Left colon (tissue), 2 donors: ENCODE results near the gene IKZF3. TPM values are rescaled to one million over a fixed set of nuclear protein-coding genes. Genes with fewer than 3 reads are reported as not detected.
A peak's percentile ranks its signal among the peaks of the same experiment; 100 is the strongest.
"Not testable (repeated sequence)": the region's sequence is repeated elsewhere in the genome, so short reads cannot be mapped to it uniquely, and the experiment has no call there.

Experiments
- ATAC-seq: fragments of 200-7000 bp; cut with Tn5 transposase; one replicate; pipeline ENCODE4 v1.9.1; 2020; ENCODE audit warnings: mild to moderate bottlenecking, moderate library complexity
- DNase-seq, 2 donors: peaks; one replicate each; pipeline ENCODE4 v3.0.0-alpha.2; 2020
- intact Hi-C, 2 donors: fragments of 100-400 bp; cut with DNase I in 1 of 2; cut with micrococcal nuclease in 1 of 2; formaldehyde crosslinking; loops; one replicate each; pipeline versions ENCODE4 v1.11.2 to v1.14.0; 2022; cut with DNase I, micrococcal nuclease
- total RNA-seq, 2 donors: library from RNA; stranded (reverse); fragmentation: NEBNext Ultra II Directional; extraction: Animal tissue kit (Norgen Biotek cat#: 25700); gene quantifications; one replicate each; pipeline ENCODE4 v1.2.1, GENCODE V29; 2021
- donor health status: DM: no; HTN: no; CAD: no.
- donor health status: DM: yes; HTN: yes; CAD: no.

Gene IKZF3
- total RNA-seq, 2 donors from 2014 or later = 1.7 to 4.9 TPM

DNA sequence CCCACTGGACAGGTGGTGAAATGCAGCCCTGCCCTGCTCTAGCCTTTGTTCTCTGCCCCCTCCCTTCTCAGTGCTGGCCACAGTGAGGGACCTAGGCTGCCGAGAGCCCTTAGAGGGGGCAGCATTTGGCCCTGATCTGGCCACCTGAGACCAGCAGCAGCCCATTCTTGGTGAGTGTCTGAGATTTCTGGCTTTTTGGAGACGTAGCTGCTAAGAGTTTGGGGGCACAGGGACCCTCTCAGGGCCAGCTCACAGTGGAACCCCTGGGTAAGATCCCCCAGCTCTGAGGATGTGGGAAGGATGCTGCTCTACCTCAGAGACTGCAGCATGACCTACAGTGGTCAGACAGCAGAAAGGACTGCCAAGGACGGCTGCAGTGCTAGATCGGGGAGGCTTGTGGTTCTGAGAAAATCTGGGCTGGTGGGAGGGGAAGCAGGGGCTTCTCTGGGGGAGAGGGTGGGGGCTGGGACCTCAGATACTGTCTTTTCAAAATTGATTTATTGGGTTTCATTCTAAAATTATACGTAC, 113.0 kb downstream of the IKZF3 start:
- ATAC-seq (no peak), DNase-seq (no peak)
- intact Hi-C loops = loop anchor here in 1 of 2 donors (5.0 kb wide), 1 partner anchor 129 kb away; no protein-coding TSS in a partner anchor

DNA sequence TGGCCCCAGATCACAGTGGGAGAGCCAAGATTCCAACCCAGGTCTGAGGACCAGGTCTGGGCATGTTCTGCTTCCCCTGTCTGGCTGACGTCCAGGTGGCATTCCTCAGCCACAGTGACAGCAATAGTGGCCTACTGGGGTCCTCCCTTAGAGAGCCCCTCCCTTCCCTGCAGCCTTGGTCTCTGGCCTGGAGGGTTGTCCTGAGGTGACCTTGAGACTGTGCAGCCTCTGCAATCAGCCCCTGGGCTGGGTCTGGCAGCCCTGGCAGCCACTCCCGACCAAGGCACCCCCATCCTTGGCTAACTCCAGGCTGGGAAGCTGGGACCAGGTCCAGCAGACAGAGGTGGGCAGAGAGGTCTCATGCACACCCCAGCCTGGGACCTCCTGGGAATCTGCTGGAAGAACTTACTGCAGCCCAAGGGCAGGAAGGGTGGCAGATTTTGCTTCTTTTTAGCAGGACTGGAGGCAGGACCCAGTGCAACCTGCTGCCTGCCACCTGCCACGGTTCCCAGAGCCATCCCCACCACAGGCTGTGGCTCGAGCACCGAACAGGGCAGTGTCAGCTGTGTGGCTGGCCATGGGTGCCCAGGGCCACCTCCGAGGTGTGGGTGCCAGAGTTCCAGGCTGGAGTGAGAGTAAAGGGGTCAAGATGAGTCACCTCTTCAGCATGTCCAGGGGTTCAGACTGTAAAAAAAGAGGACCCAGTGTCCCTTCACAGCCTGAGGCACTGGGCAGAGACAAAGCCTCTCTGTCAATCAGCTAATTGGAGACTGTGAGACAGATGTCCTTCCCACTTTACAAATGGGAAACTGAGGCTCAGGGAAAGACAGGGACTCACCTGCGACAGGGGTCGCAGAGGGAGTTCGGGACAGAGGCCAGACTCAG, 113.7 kb downstream of the IKZF3 start:
- intact Hi-C loops = loop anchor here in 1 of 2 donors (5.0 kb wide), 1 partner anchor 128 kb away; no protein-coding TSS in a partner anchor
- DNase-seq (no peak), ATAC-seq (no peak)

DNA sequence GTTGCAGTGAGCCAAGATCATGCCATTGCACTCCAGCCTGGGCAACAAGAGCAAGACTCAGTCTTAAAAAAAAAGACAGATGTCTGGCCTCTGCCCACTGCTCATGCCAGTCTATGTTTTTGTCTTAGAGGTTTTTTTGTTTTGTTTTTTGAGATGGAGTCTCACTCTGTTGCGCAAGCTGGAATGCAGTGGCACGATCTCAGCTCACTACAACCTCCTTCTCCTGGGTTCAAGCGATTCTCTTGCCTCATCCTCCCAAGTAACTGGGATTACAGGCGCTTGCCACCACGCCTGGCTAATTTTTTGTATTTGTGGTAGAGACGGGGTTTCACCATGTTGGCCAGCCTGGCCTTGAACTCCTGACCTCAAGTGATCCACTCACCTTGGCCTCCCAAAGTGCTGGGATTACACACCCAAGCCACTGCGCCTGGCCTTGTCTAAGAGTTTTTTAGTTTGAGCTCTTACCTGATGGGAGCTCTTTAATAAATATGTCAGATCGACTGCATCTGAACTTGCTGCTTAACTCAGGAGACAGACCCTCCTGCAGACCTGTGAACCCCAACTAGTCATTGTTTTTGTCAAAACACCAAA, 115.6 kb downstream of the IKZF3 start:
- intact Hi-C loops, ATAC-seq, DNase-seq: not testable (repeated sequence)

DNA sequence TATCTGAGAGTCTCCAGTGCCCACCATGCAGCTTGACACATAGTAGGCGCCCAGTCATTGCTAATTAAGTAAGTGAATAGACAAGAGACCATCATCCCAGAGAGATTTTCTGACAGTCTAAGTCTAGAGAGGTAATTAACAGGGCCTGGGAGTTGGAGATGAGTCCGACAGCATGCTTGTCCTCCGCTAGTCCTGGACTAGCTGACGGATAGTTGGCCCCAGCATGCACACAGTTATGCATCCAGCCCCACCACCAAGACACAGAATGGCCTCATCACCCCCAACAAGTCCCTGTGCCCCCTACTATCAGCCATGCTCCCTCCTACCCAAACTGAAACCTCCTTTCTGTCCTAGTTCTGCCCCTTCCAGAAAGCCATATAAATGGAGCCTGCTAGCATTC, 116.4 kb downstream of the IKZF3 start:
- ATAC-seq (no peak), DNase-seq (no peak)
- intact Hi-C loops = no loop called here

DNA sequence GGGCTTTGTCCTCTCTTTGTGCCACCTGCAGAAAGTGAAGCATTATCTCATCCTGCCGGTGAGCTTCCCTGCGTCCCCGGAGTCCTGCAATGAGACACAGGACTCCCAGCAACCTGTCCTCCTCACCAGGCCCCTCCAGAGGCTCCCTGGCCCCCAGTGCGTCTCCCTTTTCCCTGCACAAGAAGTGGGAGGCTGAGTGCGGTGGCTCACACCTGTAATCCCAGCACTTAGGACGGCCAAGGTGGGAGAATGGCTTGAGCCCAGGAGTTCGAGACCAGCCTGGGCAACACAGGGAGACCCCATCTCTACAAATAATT, 118.0 kb downstream of the IKZF3 start:
- DNase-seq (no peak), ATAC-seq (no peak)
- intact Hi-C loops = no loop called here

DNA sequence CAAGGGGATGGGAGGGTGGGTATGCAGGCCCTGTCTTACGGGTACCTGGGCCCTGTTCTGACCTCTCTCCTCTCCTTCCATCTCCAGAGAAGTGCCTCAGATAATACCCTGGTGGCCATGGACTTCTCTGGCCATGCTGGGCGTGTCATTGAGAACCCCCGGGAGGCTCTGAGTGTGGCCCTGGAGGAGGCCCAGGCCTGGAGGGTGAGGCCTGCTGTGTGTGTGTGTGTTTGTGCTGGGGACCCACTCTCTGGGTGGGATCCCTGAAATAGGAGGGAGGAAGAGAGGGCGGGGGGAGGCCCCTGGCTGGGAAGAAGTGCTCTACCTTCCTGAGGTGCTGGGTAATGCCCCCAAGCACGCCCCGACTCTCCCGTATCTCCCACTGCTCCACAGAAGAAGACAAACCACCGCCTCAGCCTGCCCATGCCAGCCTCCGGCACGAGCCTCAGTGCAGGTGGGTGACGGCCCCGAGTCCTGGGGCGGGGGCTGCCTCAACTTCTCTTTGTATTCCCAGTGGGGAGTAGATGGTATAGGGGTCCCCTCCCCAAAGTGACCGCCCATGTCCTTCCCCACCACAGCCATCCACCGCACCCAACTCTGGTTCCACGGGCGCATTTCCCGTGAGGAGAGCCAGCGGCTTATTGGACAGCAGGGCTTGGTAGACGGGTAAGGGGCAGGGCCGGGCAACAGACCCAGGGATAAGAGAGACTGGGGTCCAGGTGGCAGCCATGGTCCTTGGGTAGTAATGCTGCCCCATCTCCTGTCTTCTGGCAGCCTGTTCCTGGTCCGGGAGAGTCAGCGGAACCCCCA, 118.6 kb downstream of the IKZF3 start:
- ATAC-seq (no peak), DNase-seq (no peak)
- intact Hi-C loops = no loop called here

DNA sequence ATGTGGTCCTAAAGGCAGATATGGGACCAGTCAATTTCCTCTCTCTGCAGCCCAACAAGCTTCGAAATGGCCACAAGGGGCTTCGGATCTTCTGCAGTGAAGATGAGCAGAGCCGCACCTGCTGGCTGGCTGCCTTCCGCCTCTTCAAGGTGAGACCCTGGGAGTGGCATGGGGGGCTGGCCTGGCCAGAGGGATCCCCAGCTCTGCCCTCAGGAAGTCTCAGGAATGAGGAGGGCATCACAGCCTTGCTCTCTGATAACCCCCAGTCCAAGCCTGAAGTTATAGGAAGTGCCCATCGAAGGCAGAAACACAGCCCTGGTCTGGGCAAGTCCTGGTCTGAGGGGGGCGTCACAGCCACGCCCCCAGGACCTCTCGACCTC, 119.3 kb downstream of the IKZF3 start:
- intact Hi-C loops = no loop called here
- DNase-seq (no peak), ATAC-seq (no peak)

DNA sequence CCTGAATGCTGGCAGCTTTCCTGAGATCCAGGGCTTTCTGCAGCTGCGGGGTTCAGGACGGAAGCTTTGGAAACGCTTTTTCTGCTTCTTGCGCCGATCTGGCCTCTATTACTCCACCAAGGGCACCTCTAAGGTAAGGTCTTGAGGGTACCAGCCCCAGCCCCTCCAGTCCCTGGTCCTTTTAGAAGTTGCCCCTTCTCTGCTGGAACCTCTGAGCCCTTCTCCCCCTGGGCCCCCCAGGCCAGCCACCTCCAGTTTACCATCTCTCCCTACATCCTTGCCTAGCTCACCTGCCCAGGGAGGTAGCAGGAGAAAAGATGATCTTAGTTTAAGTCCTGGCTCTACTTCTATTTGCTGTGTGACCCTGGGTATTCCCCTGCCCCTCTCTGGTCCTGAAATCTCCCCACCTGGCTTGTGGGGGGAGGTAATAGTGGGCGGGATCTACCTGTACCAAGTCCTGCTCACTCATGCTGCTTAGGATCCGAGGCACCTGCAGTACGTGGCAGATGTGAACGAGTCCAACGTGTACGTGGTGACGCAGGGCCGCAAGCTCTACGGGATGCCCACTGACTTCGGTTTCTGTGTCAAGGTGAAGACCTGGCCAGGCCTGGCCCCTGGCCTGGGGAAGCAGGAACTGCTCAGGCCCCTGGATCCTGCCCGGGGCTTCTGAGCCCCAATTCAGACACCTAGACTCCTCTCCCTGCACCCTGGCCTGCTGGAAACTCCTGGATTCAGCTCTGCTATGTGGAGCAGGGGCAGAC, 119.9 kb downstream of the IKZF3 start:
- intact Hi-C loops = no loop called here
- no peak for DNase-seq
- no peak for ATAC-seq

DNA sequence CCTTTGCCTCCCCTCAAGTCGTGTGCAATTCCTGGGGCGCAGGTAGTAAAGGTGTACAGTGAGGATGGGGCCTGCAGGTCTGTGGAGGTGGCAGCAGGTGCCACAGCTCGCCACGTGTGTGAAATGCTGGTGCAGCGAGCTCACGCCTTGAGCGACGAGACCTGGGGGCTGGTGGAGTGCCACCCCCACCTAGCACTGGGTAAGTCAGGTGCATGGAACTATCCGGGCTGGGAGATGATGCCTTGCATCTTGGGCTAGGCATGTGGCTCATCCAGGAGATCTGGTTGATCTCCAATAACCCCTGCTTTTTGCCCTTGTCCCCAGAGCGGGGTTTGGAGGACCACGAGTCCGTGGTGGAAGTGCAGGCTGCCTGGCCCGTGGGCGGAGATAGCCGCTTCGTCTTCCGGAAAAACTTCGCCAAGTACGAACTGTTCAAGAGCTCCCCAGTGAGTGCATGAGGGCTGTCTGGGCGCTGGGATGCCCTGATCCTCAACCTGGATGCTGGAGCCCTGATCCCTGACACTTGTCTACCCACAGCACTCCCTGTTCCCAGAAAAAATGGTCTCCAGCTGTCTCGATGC, 121.2 kb downstream of the IKZF3 start:
- DNase-seq (no peak), ATAC-seq (no peak)
- intact Hi-C loops = no loop called here

DNA sequence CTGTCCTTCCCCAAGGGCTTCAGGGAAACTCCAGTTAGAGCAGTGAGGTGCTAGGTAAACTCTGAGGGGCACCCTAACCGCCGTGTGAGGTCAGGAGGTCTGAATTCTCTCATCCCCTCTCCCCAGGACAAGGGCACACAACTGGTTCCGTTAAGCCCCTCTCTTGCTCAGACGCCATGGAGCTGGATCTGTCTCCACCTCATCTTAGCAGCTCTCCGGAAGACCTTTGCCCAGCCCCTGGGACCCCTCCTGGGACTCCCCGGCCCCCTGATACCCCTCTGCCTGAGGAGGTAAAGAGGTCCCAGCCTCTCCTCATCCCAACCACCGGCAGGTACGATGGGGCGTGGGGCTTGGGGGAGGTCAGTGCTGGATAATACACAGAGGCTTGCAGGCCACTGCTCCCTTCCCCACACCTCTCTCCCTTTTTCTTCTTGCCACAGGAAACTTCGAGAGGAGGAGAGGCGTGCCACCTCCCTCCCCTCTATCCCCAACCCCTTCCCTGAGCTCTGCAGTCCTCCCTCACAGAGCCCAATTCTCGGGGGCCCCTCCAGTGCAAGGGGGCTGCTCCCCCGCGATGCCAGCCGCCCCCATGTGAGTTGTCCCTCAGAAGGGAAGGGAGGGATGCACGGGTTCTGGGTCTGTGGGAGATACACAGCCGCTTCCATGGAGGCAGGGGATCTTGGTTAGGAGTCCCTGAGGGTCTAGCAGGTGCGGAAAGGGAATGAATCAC, 121.8 kb downstream of the IKZF3 start:
- DNase-seq = no peak
- intact Hi-C loops = no loop called here
- no peak for ATAC-seq

DNA sequence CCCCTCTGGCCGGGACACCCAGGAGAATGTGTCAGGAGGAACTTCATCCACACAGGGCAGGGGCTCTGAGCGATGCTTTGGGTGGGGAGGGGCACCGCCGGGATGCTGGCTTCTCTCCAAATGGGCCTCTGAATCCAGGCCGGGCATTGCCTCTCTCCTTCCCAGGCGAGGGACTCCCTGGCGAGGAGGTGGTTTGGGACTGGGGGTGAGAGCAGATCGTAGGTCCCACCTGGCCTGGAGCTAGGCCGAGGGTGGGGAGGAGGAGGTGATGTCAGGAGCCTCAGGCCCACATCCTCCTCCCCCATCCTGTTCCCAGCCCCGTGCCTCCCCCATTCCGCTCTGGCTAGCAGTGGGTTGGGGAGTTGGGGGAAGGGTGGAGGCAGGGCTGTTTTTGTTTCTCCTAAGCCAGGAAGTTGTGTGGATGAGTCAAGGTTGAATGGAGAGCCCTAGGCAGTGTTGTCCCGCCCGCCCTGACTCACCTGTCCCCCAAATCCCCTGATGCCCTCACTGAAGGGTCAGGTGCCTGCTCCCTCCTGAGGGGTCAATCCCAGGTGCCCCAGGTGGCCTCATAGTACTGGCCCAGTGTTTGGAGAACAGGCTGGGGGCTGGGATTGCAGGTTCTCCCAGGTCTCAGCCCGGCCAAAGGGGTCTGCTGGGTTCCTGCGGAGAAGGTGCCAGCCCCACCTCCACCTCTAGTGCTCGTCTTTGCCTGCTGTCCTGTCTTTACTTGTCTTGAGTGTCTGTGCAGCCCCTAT, 123.6 kb downstream of the IKZF3 start:
- intact Hi-C loops = no loop called here
- DNase-seq (peak; percentile 42 to 71), ATAC-seq (peak; percentile 11)

DNA sequence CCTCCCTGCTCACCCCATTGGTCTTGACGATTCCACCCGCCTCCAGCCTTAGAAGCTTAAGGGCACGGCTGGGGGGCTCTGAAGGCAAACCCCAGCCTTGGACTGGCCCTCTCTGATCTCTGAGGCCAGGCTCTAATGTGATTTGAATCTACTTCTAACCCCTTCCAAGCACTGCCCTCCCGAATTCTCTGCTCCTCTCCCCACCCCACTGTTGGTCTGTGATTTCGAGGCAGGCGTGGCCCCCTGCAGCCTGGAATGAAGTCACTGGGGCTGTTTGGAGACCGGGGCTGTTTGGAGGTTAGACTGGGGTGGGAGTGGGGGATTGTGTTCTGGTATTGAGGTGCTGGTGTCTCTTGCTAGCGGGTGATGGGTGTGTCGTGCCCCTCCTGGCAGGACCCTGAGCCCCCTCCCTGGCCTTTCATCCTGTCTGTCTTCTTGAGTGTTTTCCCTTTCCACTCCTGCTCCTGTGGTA, 124.2 kb downstream of the IKZF3 start:
- DNase-seq = peak in 1 of 2 donors; percentile 44
- peak; percentile 14 for ATAC-seq
- intact Hi-C loops = no loop called here

DNA sequence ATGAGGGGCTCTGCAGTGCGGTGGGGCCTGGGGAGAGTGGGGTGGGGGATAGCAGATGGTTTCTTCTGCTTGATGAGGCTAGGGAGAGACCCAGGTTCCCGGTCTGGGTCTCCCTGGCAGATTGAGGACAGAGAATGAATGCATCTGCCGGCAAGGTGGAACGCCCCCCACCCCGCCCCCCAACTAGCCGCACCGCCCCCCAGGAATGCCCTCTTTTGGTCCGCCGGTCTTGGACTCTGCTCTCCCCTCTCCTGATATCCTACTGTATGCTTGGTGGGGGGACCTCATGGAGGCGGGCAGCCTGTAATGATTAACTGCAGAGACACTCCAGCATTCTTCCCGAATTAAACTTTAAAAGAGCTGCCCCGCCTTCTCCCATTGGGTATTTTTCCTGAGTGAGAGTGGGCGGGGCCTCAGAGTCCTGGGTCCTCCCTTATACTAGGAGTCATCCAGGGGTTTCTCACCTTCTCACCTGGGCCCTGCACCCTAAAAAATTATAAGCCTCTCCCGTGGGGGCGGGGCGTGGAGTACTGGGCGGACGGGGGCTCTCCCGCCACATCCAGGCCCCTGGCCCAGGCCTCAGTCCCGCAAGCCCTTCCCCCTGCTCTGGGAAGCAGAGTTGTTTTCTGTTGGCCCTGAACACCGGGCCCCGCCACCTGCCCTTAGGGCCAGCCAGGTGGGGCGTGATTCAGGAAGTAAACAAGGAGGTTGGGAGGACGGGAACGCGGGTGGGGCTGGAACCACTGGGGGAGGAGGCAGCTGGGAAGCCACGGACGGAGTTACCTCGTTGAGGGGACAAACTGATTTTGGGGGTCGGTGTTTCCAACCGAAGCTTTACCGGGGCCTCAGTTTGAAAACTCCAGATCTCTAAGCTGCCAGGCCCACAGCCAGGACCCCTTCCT, 124.9 kb downstream of the IKZF3 start:
- intact Hi-C loops = no loop called here
- ATAC-seq = peak; percentile 71

DNA sequence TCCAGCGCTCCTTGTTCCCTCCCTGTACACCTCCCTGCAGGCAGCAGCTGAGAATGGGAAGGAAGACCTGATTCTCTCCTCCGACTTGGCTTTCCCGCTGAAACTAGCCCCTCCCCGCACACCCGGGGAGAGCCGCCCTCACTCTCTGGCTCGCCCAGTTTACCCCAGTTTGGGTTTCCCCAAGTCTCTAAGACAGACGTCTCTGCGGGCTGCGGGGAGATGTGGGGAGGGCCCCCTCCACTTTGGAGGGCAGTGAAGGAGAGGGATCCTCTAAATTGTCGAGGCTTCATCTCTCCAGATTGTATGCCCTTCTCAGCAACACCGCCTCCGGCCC, 125.6 kb downstream of the IKZF3 start:
- intact Hi-C loops = no loop called here
- ATAC-seq (peak; percentile 49), DNase-seq (peak; percentile 70 to 76)

More for the DNA sequence above, 124.9 kb downstream of the IKZF3 start:
- peak; percentile 89 to 91 for DNase-seq

DNA sequence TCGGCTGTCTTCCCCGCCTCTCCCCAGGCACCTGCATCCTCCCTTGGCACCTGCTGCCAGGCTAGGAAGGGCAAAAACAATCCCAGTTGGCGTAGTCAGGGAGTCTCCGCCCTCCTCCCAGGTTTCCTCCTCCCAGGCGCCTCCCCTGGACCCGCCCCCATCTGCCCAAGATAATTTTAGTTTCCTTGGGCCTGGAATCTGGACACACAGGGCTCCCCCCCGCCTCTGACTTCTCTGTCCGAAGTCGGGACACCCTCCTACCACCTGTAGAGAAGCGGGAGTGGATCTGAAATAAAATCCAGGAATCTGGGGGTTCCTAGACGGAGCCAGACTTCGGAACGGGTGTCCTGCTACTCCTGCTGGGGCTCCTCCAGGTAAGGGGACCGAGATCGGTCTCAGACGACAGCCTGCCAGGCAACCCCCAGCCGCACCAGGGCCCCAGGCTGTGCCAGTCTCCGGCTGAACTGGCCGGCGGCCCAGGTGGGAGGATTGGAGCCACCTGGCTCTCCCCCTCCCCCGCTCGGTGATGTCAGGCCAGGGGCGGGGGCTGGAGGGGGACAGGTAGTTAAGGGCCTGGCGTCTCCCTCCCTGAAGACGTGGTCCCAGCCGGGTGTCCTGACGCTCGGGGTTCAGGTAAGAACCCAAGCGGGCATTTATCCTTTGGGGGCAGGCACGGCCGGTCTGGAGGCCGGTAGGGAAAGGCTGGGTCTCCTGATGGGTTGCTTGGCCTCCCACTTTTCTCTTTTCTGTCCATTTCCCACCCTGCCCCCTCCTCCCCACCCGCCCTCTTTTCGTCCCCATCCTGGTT, 126.1 kb downstream of the IKZF3 start, which contains the start of gene GRB7:
Gene GRB7, plus strand, starts transcription at position 179 of the 808 bp plus-strand sequence. CDS start 4,364 bp downstream, outside the sequence.
- peak; percentile 88 to 90 for DNase-seq
- intact Hi-C loops = no loop called here
- ATAC-seq = peak; percentile 70
